SIG-M5 (cell line): ENCODE data around the gene C18orf32.
"Not testable (repeated sequence)": the region's sequence is repeated elsewhere in the genome, so short reads cannot be mapped to it uniquely, and the experiment has no call there.

Experiments
- DNase-seq: peaks from one replicate; lab custom pipeline; 2025; lab: John Stamatoyannopoulos, UW

C18orf32 gene

GRCh38 chr18:49486953-49487710 is at the start of gene C18orf32:
Gene C18orf32, minus strand, starts transcription at chr18:49487234. Its CDS starts 3,486 bp downstream, at chr18:49483748.
- peak; percentile 61 for DNase-seq

- no peak for DNase-seq
Observed at GRCh38 chr18:49534846-49535601, 48.0 kb upstream of the C18orf32 start.

- peak; percentile 34 for DNase-seq
Observed at GRCh38 chr18:49531678-49532153, 44.7 kb upstream of the C18orf32 start.

GRCh38 chr18:49529596-49529995 is 42.6 kb upstream of the C18orf32 start:
- DNase-seq = no peak

GRCh38 chr18:49527631-49528327 is 40.7 kb upstream of the C18orf32 start:
- DNase-seq = no peak

- no peak for DNase-seq
Observed at GRCh38 chr18:49525981-49526380, 38.9 kb upstream of the C18orf32 start.

- no peak for DNase-seq
Observed at GRCh38 chr18:49524951-49525350, 37.9 kb upstream of the C18orf32 start.

GRCh38 chr18:49524349-49524748 is 37.3 kb upstream of the C18orf32 start:
- no peak for DNase-seq

GRCh38 chr18:49523580-49524093 is 36.6 kb upstream of the C18orf32 start:
- not testable (repeated sequence) for DNase-seq

- no peak for DNase-seq
Observed at GRCh38 chr18:49521216-49521835, 34.3 kb upstream of the C18orf32 start.

- no peak for DNase-seq
Observed at GRCh38 chr18:49520661-49521145, 33.7 kb upstream of the C18orf32 start.

- no peak for DNase-seq
Observed at GRCh38 chr18:49519101-49519971, 32.3 kb upstream of the C18orf32 start.

GRCh38 chr18:49517483-49517882 is 30.4 kb upstream of the C18orf32 start:
- no peak for DNase-seq

- no peak for DNase-seq
Observed at GRCh38 chr18:49515516-49515915, 28.5 kb upstream of the C18orf32 start.

- not testable (repeated sequence) for DNase-seq
Observed at GRCh38 chr18:49515003-49515402, 28.0 kb upstream of the C18orf32 start.

GRCh38 chr18:49514577-49514976 is 27.5 kb upstream of the C18orf32 start:
- DNase-seq = no peak

- not testable (repeated sequence) for DNase-seq
Observed at GRCh38 chr18:49512876-49513275, 25.8 kb upstream of the C18orf32 start.

GRCh38 chr18:49510393-49511115 is 23.5 kb upstream of the C18orf32 start:
- DNase-seq = no peak

- not testable (repeated sequence) for DNase-seq
Observed at GRCh38 chr18:49506438-49506837, 19.4 kb upstream of the C18orf32 start.

- no peak for DNase-seq
Observed at GRCh38 chr18:49503931-49504330, 16.9 kb upstream of the C18orf32 start.
